WERI-Rb-1 (cell line): ENCODE measurements around the gene PCDHGC4.

ENCODE experiments used
- DNase-seq: peaks from one replicate; pipeline ENCODE4 v3.0.0-alpha.2; 2020
- H3K27ac ChIP-seq: fragments of 250-450 bp; sonication (Bioruptor Pico); 2 replicates; pipeline ENCODE4 v1.5.1; 2020; ENCODE audit warnings: mild to moderate bottlenecking, moderate library complexity
- H3K27me3 ChIP-seq: fragments of 250-450 bp; sonication (Bioruptor Pico); 2 replicates; pipeline ENCODE4 v1.5.1; 2021; ENCODE audit warnings: mild to moderate bottlenecking, low read depth, moderate library complexity; ENCODE audit not compliant: insufficient read depth, severe bottlenecking
- H3K36me3 ChIP-seq: fragments of 250-450 bp; sonication (Bioruptor Pico); 2 replicates; pipeline ENCODE4 v1.5.1; 2020; ENCODE audit warnings: mild to moderate bottlenecking, moderate library complexity
- H3K4me3 ChIP-seq: 2 replicates; pipeline ENCODE4 v1.5.1; 2011; ENCODE audit warnings: low read depth, mild to moderate bottlenecking, control low read depth, low read length
- H3K9me3 ChIP-seq: fragments of 250-450 bp; sonication (Bioruptor Pico); 2 replicates; pipeline ENCODE4 v1.5.1; 2021; ENCODE audit warnings: mild to moderate bottlenecking, moderate library complexity; ENCODE audit not compliant: severe bottlenecking
- CTCF ChIP-seq: IDR thresholded peaks from 2 replicates; pipeline ENCODE4 v1.5.1; 2011; ENCODE audit warnings: low read depth, mild to moderate bottlenecking, control low read depth, inconsistent platforms, low read length

Gene PCDHGC4

GRCh38 chr5:141478321-141478945 lies 6.4 kb upstream of the PCDHGC4 start:
- peaks cover 6% of the 10 kb centered on the region for H3K9me3 ChIP-seq
- H3K4me3 ChIP-seq: no peak overlapping the region
- H3K27ac ChIP-seq: no peak overlapping the region
- no peaks in the 10 kb centered on the region for H3K27me3 ChIP-seq
- H3K36me3 ChIP-seq: no peaks in the 10 kb centered on the region
- no peak for DNase-seq
- TF ChIP-seq CTCF: no peak

DNA sequence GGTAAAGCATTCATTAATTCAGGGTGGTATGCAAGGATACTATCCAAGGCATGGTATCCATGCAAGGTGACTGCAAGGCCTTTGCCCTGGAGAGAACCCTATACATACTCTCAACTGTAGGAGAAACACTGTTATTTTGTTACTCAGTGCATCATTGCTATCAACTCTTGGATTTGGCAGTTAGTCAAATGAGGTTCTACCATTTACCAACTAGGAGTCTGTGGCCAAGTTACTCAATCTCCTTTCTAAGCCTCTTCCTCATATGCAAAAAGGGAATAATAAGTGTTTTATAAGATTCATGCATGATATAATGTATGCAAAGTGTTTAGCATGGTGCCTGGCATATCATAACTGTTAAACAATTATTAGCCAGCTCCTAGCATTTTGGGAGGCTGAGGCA lies 5.1 kb upstream of the PCDHGC4 start:
- Histone ChIP-seq H3K27ac (no peak overlapping the region), H3K27me3 (no peaks in the 10 kb centered on the region), H3K4me3 (no peak overlapping the region), H3K36me3 (no peaks in the 10 kb centered on the region), H3K9me3 (peaks cover 6% of the 10 kb centered on the region)
- no peak for DNase-seq
- TF ChIP-seq CTCF: no peak

DNA sequence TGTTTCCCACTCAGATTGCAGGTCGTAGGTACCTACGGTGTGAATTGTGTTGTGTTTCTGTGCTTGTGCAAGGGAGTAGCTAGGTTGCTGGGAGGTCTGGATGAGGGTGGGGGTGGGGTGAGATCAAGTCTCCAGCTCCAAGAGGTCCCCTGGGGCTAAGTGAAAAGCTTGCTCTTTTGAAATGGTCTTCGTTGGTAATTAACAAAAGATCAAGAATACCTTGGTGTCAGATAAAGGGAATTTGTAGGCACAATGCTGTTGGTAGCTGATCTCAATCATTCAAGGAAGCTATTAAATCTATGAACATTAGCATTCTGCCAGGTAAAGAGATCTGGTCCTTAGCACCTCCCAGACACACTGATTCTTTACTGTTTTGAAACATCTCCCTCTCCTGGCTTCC lies 928 bp upstream of the PCDHGC4 start:
- H3K4me3 ChIP-seq: no peak overlapping the region
- H3K9me3 ChIP-seq: no peaks in the 10 kb centered on the region

GRCh38 chr5:141484310-141484640 lies 555 bp upstream of the PCDHGC4 start:
- no peaks in the 10 kb centered on the region for H3K9me3 ChIP-seq
- no peak overlapping the region for H3K27ac ChIP-seq
- TF ChIP-seq CTCF: no peak
- DNase-seq: no peak
- H3K4me3 ChIP-seq: no peak overlapping the region
- no peaks in the 10 kb centered on the region for H3K27me3 ChIP-seq
- H3K36me3 ChIP-seq: no peaks in the 10 kb centered on the region

More for the DNA sequence above, 928 bp upstream of the PCDHGC4 start:
- Histone ChIP-seq H3K27ac (no peak overlapping the region), H3K36me3 (no peaks in the 10 kb centered on the region), H3K27me3 (no peaks in the 10 kb centered on the region)
- TF ChIP-seq CTCF: no peak
- DNase-seq: no peak

DNA sequence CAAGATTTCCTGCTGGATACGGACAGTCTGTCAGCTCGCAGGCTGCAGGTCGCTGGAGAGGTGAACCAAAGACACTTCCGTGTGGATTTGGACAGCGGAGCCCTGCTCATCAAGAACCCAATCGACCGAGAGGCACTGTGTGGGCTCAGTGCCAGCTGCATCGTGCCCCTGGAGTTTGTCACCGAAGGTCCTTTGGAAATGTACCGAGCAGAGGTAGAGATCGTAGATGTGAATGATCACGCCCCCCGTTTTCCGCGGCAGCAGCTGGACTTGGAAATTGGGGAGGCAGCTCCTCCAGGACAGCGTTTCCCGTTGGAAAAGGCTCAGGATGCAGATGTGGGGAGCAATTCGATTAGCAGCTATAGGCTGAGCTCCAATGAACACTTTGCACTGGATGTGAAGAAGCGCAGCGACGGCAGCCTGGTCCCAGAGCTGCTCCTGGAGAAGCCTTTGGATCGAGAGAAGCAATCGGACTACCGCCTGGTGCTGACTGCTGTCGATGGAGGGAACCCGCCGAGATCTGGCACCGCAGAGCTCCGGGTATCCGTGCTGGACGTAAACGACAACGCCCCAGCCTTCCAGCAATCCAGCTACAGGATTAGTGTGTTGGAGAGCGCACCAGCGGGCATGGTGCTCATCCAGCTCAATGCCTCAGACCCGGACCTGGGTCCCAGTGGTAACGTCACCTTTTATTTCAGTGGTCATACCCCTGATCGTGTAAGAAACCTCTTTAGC lies 658 bp downstream of the PCDHGC4 start:
- H3K27ac ChIP-seq: no peak overlapping the region

More for the DNA sequence above, 658 bp downstream of the PCDHGC4 start:
- no peak for TF ChIP-seq CTCF
- H3K4me3 ChIP-seq: no peak overlapping the region
- H3K9me3 ChIP-seq: no peaks in the 10 kb centered on the region
- no peak for DNase-seq
- H3K36me3 ChIP-seq: no peaks in the 10 kb centered on the region
- no peaks in the 10 kb centered on the region for H3K27me3 ChIP-seq
